CD4-positive, CD25-positive, alpha-beta regulatory T cell (primary cell): Measurements from ENCODE around the gene GREM2. TPM values are rescaled to one million over a fixed set of nuclear protein-coding genes. Genes with fewer than 3 reads are reported as not detected.

Experiments used
- ATAC-seq, 2 donors: fragments of 150-1000 bp; cut with Tn5 transposase; one replicate each; pipeline ENCODE4 v1.10.0; 2021; ENCODE audit warnings: low read depth in 2 of 2, moderate number of reproducible peaks in 2 of 2, moderate library complexity in 1 of 2
- DNase-seq, 3 donors: peaks; one replicate each; pipeline versions ENCODE4 v3.0.0 to v3.0.0-alpha.2; 2012 to 2022; ENCODE audit warnings: mixed read lengths in 1 of 3
- H3K27ac ChIP-seq: one replicate; pipeline ENCODE4 v1.7.0; 2013; ENCODE audit warnings: mild to moderate bottlenecking, low read length; ENCODE audit not compliant: insufficient read depth, poor library complexity, severe bottlenecking
- H3K27me3 ChIP-seq: one replicate; pipeline ENCODE4 v1.7.0; 2013; ENCODE audit warnings: low read length; ENCODE audit not compliant: control insufficient read depth, insufficient read depth
- H3K36me3 ChIP-seq: one replicate; pipeline ENCODE4 v1.7.0; 2013; ENCODE audit warnings: mild to moderate bottlenecking, low read length, moderate library complexity; ENCODE audit not compliant: control insufficient read depth, insufficient read depth
- H3K4me1 ChIP-seq: 2 replicates; pipeline ENCODE4 v1.7.0; 2013; ENCODE audit warnings: mild to moderate bottlenecking, low read length; ENCODE audit not compliant: insufficient read depth, control insufficient read depth, poor library complexity, severe bottlenecking
- H3K4me3 ChIP-seq: one replicate; pipeline ENCODE4 v1.7.0; 2013; ENCODE audit warnings: low read depth, mild to moderate bottlenecking, low read length, moderate library complexity
- H3K9me3 ChIP-seq, 2 experiments: 1 replicate in 1 of 2; 2 replicates in 1 of 2; pipeline ENCODE4 v1.7.0; 2013; ENCODE audit warnings: low read length in 2 of 2, mild to moderate bottlenecking in 1 of 2, moderate library complexity in 1 of 2; ENCODE audit not compliant: control insufficient read depth in 2 of 2
- H3K27ac Mint-ChIP-seq, 3 donors: one replicate each; pipeline ENCODE4 v1.8.0; 2020 to 2022; ENCODE audit warnings: mild to moderate bottlenecking in 3 of 3, mixed read lengths in 3 of 3, moderate library complexity in 2 of 3
- H3K27me3 Mint-ChIP-seq: one replicate; pipeline ENCODE4 v1.8.0; 2022; ENCODE audit warnings: mild to moderate bottlenecking, mixed read lengths
- H3K36me3 Mint-ChIP-seq: one replicate; pipeline ENCODE4 v1.8.0; 2020; ENCODE audit warnings: mixed read lengths
- H3K4me1 Mint-ChIP-seq, 4 donors: one replicate each; pipeline ENCODE4 v1.8.0; 2020 to 2022; ENCODE audit warnings: mixed read lengths in 4 of 4, mild to moderate bottlenecking in 1 of 4
- H3K4me3 Mint-ChIP-seq, 4 donors: one replicate each; pipeline ENCODE4 v1.8.0; 2020 to 2022; ENCODE audit warnings: mild to moderate bottlenecking in 4 of 4, mixed read lengths in 4 of 4, moderate library complexity in 3 of 4
- H3K9me3 Mint-ChIP-seq, 7 donors: one replicate each; pipeline ENCODE4 v1.8.0; 2020 to 2022; ENCODE audit warnings: mixed read lengths in 7 of 7, mild to moderate bottlenecking in 3 of 7, moderate library complexity in 2 of 7
- polyA plus RNA-seq, 4 donors: library from polyadenylated mRNA; unstranded; fragments of 300-500 nt; fragmentation: Illumina TruSeq; gene quantifications; one replicate each; pipeline ENCODE4 v1.2.3, GENCODE V29; 2021
- total RNA-seq: library from RNA; stranded (reverse); gene quantifications from one replicate; pipeline ENCODE4 v1.2.3, GENCODE V29; 2022

Gene GREM2
- total and polyA plus RNA-seq, 5 donors from 2014 or later: not detected

DNA sequence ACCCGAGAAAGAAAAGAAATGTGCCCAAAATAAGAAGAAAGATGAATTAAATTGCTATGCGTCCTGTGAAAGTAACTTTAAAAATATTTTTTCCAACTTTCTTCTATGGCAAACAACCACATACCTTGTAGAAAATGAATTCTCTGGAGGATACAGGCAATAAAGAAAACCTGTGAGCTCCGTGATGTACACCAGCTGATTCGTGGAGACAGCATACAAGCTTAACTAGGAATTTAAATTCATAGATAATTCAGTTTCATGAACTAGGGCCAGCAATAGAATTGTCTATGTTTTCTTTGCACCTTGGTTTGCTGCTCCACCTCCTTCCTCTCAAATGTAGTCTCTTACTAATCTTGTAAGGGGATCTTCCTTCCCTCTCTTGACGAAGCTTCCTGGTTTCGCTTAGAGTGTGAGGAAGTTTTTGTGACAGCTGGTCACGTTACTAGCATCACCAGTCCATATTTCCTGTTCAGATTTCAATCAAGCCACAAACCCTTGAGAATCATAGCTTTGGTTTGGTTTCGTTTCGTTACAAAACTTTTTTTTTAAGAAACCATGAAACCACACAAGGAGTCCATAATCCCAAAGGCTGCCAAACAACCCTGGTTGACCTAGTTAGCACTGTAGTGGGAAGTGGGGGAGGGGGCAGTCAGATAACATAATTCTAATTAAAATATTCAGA, 35.8 kb downstream of the GREM2 start:
- Histone ChIP-seq H3K36me3 (no peaks in the 10 kb centered on the region), H3K27me3 (no peaks in the 10 kb centered on the region), H3K4me3 (peak overlapping the region; percentile 61), H3K27ac (no peak overlapping the region), H3K9me3 (peaks cover 0 to 2% of the 10 kb centered on the region in 2 experiments), H3K4me1 (no peaks in the 10 kb centered on the region)
- H3K4me1 Mint-ChIP-seq: peaks cover 0 to 4% (median under 1%) of the 10 kb centered on the region in 4 donors
- peak in 2 of 3 donors; percentile 32 to 39 for DNase-seq
- peak overlapping the region in 3 of 4 donors; percentile 56 to 74 (median 62) for H3K4me3 Mint-ChIP-seq
- H3K27me3 Mint-ChIP-seq: no peaks in the 10 kb centered on the region
- peak overlapping the region in 1 of 3 donors; percentile 31 for H3K27ac Mint-ChIP-seq
- H3K9me3 Mint-ChIP-seq: peaks cover 0 to 13% (median 5%) of the 10 kb centered on the region in 7 donors
- no peaks in the 10 kb centered on the region for H3K36me3 Mint-ChIP-seq
- peak; percentile 52 to 57 for ATAC-seq

DNA sequence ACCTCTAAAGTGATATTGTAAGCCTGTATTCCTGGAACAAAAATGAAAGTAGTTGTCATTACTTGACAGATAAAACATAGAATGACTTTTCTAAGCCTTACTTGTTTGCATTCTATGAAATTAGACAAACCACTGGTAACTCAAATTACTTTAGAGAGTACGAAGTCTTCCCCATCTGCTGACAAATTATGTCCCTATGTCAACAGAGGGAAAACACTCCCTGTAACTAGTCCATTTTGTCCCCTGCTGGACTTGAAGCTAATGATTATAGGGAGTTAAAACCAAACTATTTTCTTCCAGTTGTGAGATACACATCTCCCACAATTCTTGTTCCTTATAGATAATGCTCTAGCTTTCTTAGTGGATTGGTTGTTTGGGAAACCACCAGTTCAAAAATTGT, 39.6 kb downstream of the GREM2 start:
- H3K27ac ChIP-seq: no peak overlapping the region
- H3K9me3 ChIP-seq: peaks cover 0 to 2% of the 10 kb centered on the region in 2 experiments
- Mint-ChIP-seq H3K4me3 (no peak overlapping the region), H3K9me3 (peaks cover 2 to 9% (median 7%) of the 10 kb centered on the region in 7 donors), H3K4me1 (peaks cover 0 to 4% (median under 1%) of the 10 kb centered on the region in 4 donors), H3K36me3 (no peaks in the 10 kb centered on the region), H3K27ac (no peak overlapping the region), H3K27me3 (no peaks in the 10 kb centered on the region)
- H3K27me3 ChIP-seq: no peaks in the 10 kb centered on the region
- ATAC-seq: no peak
- no peaks in the 10 kb centered on the region for H3K36me3 ChIP-seq
- DNase-seq: no peak
- no peaks in the 10 kb centered on the region for H3K4me1 ChIP-seq
- H3K4me3 ChIP-seq: no peak overlapping the region

DNA sequence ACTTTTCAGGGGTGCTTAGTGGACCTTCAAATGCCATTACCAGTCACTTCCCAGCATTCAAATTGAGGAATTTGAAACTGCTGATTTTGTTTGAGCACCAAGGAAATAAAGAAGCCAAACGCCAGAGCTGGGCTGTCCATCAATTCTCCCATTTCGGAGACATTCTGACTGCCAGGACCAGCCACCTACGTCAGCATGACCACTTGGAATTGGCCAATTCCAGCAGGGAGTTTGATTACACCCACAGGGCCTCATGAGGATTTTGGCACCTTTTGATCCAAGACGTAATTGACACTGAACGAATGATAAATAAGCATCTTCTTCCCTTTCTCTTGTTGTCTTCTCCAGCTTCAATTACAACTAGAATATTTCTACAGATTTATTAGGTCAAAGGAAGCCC, 40.2 kb downstream of the GREM2 start:
- H3K36me3 ChIP-seq: no peaks in the 10 kb centered on the region
- H3K36me3 Mint-ChIP-seq: no peaks in the 10 kb centered on the region
- no peak overlapping the region for H3K4me3 Mint-ChIP-seq
- no peak overlapping the region for H3K27ac Mint-ChIP-seq
- no peak overlapping the region for H3K27ac ChIP-seq
- H3K27me3 ChIP-seq: no peaks in the 10 kb centered on the region
- peaks cover 2 to 11% (median 7%) of the 10 kb centered on the region in 7 donors for H3K9me3 Mint-ChIP-seq
- H3K9me3 ChIP-seq: peaks cover 0 to 2% of the 10 kb centered on the region in 2 experiments
- DNase-seq (no peak), ATAC-seq (no peak)
- H3K4me1 Mint-ChIP-seq: peaks cover 0 to under 1% (median 0%) of the 10 kb centered on the region in 4 donors
- no peaks in the 10 kb centered on the region for H3K27me3 Mint-ChIP-seq
- H3K4me1 ChIP-seq: no peaks in the 10 kb centered on the region
- H3K4me3 ChIP-seq: no peak overlapping the region

- H3K36me3 ChIP-seq: no peaks in the 10 kb centered on the region
- ATAC-seq: no peak
- Mint-ChIP-seq H3K4me3 (no peak overlapping the region), H3K36me3 (no peaks in the 10 kb centered on the region), H3K9me3 (peaks cover 0 to 10% (median 2%) of the 10 kb centered on the region in 7 donors), H3K27me3 (no peaks in the 10 kb centered on the region), H3K4me1 (no peaks in the 10 kb centered on the region), H3K27ac (no peak overlapping the region)
- DNase-seq: no peak
- no peaks in the 10 kb centered on the region for H3K9me3 ChIP-seq
- no peak overlapping the region for H3K4me3 ChIP-seq
- H3K27me3 ChIP-seq: no peaks in the 10 kb centered on the region
- H3K4me1 ChIP-seq: no peaks in the 10 kb centered on the region
- H3K27ac ChIP-seq: no peak overlapping the region
These were observed 44.9 kb downstream of the GREM2 start for GRCh38 chr1:240567066-240567465.

DNA sequence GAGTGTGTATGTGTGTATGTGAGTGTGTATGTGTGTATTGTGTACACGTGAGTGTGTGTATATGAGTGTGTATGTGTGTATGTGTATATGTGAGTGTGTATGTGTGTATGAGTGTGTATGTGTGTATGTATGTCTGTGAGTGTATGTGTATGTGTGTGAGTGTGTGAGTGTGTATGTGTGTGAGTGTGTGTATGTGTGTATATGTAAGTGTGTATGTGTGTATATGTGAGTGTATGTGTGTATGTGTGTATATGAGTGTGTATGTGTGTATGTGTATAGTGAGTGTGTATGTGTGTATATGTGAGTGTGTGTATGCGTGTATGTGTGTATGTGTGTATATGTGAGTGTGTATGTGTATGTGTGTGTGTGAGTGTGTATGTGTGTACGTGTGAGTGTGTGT, 49.2 kb downstream of the GREM2 start:
- H3K4me3 Mint-ChIP-seq: no peak overlapping the region
- ATAC-seq (no peak), DNase-seq (no peak)
- Histone ChIP-seq H3K9me3 (no peaks in the 10 kb centered on the region), H3K4me3 (no peak overlapping the region), H3K27me3 (no peaks in the 10 kb centered on the region), H3K27ac (no peak overlapping the region), H3K4me1 (no peaks in the 10 kb centered on the region), H3K36me3 (no peaks in the 10 kb centered on the region)
- no peaks in the 10 kb centered on the region for H3K4me1 Mint-ChIP-seq
- no peaks in the 10 kb centered on the region for H3K27me3 Mint-ChIP-seq
- no peak overlapping the region for H3K27ac Mint-ChIP-seq
- no peaks in the 10 kb centered on the region for H3K36me3 Mint-ChIP-seq
- H3K9me3 Mint-ChIP-seq: peaks cover 0 to 6% (median 2%) of the 10 kb centered on the region in 7 donors

- no peak for ATAC-seq
- Histone ChIP-seq H3K27ac (no peak overlapping the region), H3K36me3 (no peaks in the 10 kb centered on the region), H3K4me1 (no peaks in the 10 kb centered on the region), H3K9me3 (no peaks in the 10 kb centered on the region), H3K27me3 (no peaks in the 10 kb centered on the region), H3K4me3 (no peak overlapping the region)
- no peak overlapping the region for H3K4me3 Mint-ChIP-seq
- no peaks in the 10 kb centered on the region for H3K27me3 Mint-ChIP-seq
- no peak for DNase-seq
- no peaks in the 10 kb centered on the region for H3K4me1 Mint-ChIP-seq
- no peaks in the 10 kb centered on the region for H3K36me3 Mint-ChIP-seq
- peaks cover 0 to 7% (median 3%) of the 10 kb centered on the region in 7 donors for H3K9me3 Mint-ChIP-seq
- H3K27ac Mint-ChIP-seq: no peak overlapping the region
These were observed 49.8 kb downstream of the GREM2 start for GRCh38 chr1:240562111-240562590.

DNA sequence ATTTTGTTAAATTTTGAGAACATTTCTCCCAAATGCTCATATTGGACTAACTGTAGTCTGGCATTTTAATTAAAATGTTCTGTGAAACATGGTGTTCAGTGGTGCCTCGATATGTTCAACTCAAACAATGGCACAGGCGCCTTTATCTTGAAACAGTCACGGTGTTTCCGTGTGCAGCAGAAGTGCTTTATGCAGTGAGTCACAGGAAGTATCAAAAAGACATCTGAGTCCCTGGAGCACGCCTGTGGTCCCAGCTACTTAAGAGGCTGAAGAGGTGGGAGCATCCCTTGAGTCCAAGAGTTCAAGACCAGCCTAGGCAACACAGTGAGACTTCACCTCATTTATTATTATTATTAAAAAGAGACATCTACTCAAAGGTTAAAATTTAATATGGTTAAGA, 52.2 kb downstream of the GREM2 start:
- Histone ChIP-seq H3K4me3 (no peak overlapping the region), H3K4me1 (no peaks in the 10 kb centered on the region), H3K27me3 (no peaks in the 10 kb centered on the region), H3K9me3 (no peaks in the 10 kb centered on the region), H3K27ac (no peak overlapping the region), H3K36me3 (no peaks in the 10 kb centered on the region)
- no peak overlapping the region for H3K27ac Mint-ChIP-seq
- no peak overlapping the region for H3K4me3 Mint-ChIP-seq
- ATAC-seq: no peak
- H3K9me3 Mint-ChIP-seq: peaks cover 0 to 8% (median 5%) of the 10 kb centered on the region in 7 donors
- DNase-seq: no peak
- H3K36me3 Mint-ChIP-seq: no peaks in the 10 kb centered on the region
- no peaks in the 10 kb centered on the region for H3K27me3 Mint-ChIP-seq
- H3K4me1 Mint-ChIP-seq: no peaks in the 10 kb centered on the region

DNA sequence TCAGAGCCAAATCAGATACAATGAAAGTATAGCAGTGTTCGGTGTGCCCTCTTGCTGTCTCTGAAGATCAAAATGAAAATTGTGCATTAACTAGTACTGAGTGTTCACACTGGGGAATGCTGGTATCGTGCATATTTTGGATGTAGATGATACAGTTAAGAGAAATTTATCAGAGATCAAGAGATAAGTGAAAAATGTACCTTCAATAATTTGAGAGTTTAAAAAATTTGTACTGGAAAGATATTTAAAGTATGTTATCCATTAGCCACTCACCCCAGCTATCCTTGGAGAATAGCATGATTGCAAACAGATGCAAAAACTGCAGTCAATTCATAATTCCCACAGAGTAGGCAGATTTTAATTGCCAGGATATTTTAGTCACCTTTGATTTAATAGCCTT, 56.4 kb downstream of the GREM2 start:
- H3K4me3 Mint-ChIP-seq: no peak overlapping the region
- ATAC-seq (no peak), DNase-seq (no peak)
- Histone ChIP-seq H3K36me3 (no peaks in the 10 kb centered on the region), H3K27ac (no peak overlapping the region), H3K4me1 (no peaks in the 10 kb centered on the region), H3K9me3 (no peaks in the 10 kb centered on the region), H3K27me3 (no peaks in the 10 kb centered on the region), H3K4me3 (no peak overlapping the region)
- H3K36me3 Mint-ChIP-seq: no peaks in the 10 kb centered on the region
- no peaks in the 10 kb centered on the region for H3K27me3 Mint-ChIP-seq
- peaks cover 0 to 12% (median 7%) of the 10 kb centered on the region in 7 donors for H3K9me3 Mint-ChIP-seq
- H3K27ac Mint-ChIP-seq: no peak overlapping the region
- H3K4me1 Mint-ChIP-seq: no peaks in the 10 kb centered on the region
